Measurements from ENCODE around the gene KCNB1. TPM values are rescaled to one million over a fixed set of nuclear protein-coding genes. Genes with fewer than 3 reads are reported as not detected.

The KCNB1 gene
- total and polyA plus RNA-seq, 2 of the 4 experiments (the other 2 are of a cell fraction): 0.05 TPM; not detected in 1

GRCh38 chr20:49405696-49406095 lies 76.8 kb downstream of the KCNB1 start:
- no peak overlapping the region for H3K18ac ChIP-seq (ENCODE audit: low read depth, low read length)
- intact Hi-C loops (cut with micrococcal nuclease) (no loop called here), dilution Hi-C loops (cut with HindIII; ENCODE audit: low sequenced_read_pairs, unreplicated experiment) (no loop called here), in situ Hi-C loops (cut with MboI; ENCODE audit: low sequenced_read_pairs) (no loop called here)
- no peak overlapping the region for H2AK5ac ChIP-seq (ENCODE audit: low read depth, low read length)
- WGBS, 2 experiments (ENCODE audit: extremely low coverage in 2 of 2, insufficient read length in 1 of 2): no CpG with 5 or more reads among the region's 5 CpGs
- H3K9me3 ChIP-seq (ENCODE audit: control insufficient read depth, insufficient read depth, low read length): peaks cover 1% of the 10 kb centered on the region; the same call in 1 of the 2 replicates
- no peaks in the 10 kb centered on the region for H3K79me1 ChIP-seq (ENCODE audit: low read depth in 1 of 2, low read length in 2 of 2)
- H3K36me3 ChIP-seq (ENCODE audit: control insufficient read depth, insufficient read depth, low read length): no peaks in the 10 kb centered on the region
- ATAC-seq (ENCODE audit: low read depth) (no peak), DNase-seq (no peak)
- H3K27me3 ChIP-seq (ENCODE audit: control insufficient read depth, insufficient read depth, low read length): peaks cover 52% of the 10 kb centered on the region
- no peak overlapping the region for H2BK15ac ChIP-seq (ENCODE audit: low read depth, low read length)
- H4K91ac ChIP-seq (ENCODE audit: insufficient read depth, low read depth, low read length): no peak overlapping the region
- H2BK120ac ChIP-seq (ENCODE audit: low read depth, low read length): no peak overlapping the region
- no peak overlapping the region for H3K4me2 ChIP-seq (ENCODE audit: low read depth, low read length)
- TF ChIP-seq MAZ (IDR thresholded peaks at IDR 0.05; ENCODE audit: borderline replicate concordance, low read depth, low read length): no peak
- TF ChIP-seq POLR2A (IDR thresholded peaks at IDR 0.05; ENCODE audit: low read depth, low read length): no peak
- no peak for TF ChIP-seq FOS (IDR thresholded peaks at IDR 0.05; ENCODE audit: low read depth, low read length)
- TF ChIP-seq RFX5 (IDR thresholded peaks at IDR 0.05; ENCODE audit: low read depth, low read length): no peak
- no peak for TF ChIP-seq MAFK (IDR thresholded peaks at IDR 0.05; ENCODE audit: low read depth, low read length)
- TF ChIP-seq NFE2L2 (IDR thresholded peaks at IDR 0.05; ENCODE audit: low read depth, low read length): no peak
- TF ChIP-seq RCOR1 (IDR thresholded peaks at IDR 0.05; ENCODE audit: insufficient replicate concordance, low read length): no peak
- no peak for TF ChIP-seq USF2 (IDR thresholded peaks at IDR 0.05; ENCODE audit: low read depth, low read length)
- no peak for TF ChIP-seq BHLHE40 (IDR thresholded peaks at IDR 0.05; ENCODE audit: low read depth, low read length)
- TF ChIP-seq, protein P1, sequence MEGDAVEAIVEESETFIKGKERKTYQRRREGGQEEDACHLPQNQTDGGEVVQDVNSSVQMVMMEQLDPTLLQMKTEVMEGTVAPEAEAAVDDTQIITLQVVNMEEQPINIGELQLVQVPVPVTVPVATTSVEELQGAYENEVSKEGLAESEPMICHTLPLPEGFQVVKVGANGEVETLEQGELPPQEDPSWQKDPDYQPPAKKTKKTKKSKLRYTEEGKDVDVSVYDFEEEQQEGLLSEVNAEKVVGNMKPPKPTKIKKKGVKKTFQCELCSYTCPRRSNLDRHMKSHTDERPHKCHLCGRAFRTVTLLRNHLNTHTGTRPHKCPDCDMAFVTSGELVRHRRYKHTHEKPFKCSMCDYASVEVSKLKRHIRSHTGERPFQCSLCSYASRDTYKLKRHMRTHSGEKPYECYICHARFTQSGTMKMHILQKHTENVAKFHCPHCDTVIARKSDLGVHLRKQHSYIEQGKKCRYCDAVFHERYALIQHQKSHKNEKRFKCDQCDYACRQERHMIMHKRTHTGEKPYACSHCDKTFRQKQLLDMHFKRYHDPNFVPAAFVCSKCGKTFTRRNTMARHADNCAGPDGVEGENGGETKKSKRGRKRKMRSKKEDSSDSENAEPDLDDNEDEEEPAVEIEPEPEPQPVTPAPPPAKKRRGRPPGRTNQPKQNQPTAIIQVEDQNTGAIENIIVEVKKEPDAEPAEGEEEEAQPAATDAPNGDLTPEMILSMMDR (conservative IDR thresholded peaks at IDR 0.05; ENCODE audit: low read depth, low read length): no peak
- no peak for TF ChIP-seq CEBPB (IDR thresholded peaks at IDR 0.05; ENCODE audit: low read depth, low read length)
- TF ChIP-seq MXI1 (IDR thresholded peaks at IDR 0.05; ENCODE audit: borderline replicate concordance, low read depth, low read length): no peak
- TF ChIP-seq RAD21 (IDR thresholded peaks at IDR 0.05; ENCODE audit: low read length): no peak
- TF ChIP-seq SMC3 (IDR thresholded peaks at IDR 0.05; ENCODE audit: low read depth, low read length): no peak
- TF ChIP-seq, protein P2, sequence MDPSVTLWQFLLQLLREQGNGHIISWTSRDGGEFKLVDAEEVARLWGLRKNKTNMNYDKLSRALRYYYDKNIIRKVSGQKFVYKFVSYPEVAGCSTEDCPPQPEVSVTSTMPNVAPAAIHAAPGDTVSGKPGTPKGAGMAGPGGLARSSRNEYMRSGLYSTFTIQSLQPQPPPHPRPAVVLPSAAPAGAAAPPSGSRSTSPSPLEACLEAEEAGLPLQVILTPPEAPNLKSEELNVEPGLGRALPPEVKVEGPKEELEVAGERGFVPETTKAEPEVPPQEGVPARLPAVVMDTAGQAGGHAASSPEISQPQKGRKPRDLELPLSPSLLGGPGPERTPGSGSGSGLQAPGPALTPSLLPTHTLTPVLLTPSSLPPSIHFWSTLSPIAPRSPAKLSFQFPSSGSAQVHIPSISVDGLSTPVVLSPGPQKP (IDR thresholded peaks at IDR 0.05; ENCODE audit: borderline replicate concordance, low read depth, low read length): no peak
- TF ChIP-seq CHD1 (IDR thresholded peaks at IDR 0.05; ENCODE audit: low read depth, low read length): no peak
- no peak overlapping the region for H3K4me3 ChIP-seq (ENCODE audit: insufficient read depth, low read depth, low read length)
- no peak overlapping the region for H3K27ac ChIP-seq (ENCODE audit: insufficient read depth, low read length)
- H3K9me1 ChIP-seq (ENCODE audit: insufficient read depth, low read length): 0 out of 2 replicates have a peak, but pooled peaks cover 2% of the 10 kb centered on the region
- no peak overlapping the region for H2AK9ac ChIP-seq (replicated peaks; ENCODE audit: low read depth, low read length, poor library complexity)
- no peak overlapping the region for H3K23ac ChIP-seq (ENCODE audit: low read depth, low read length)
- H2BK5ac ChIP-seq (ENCODE audit: low read depth, low read length, poor library complexity, severe bottlenecking): no peak overlapping the region
- no peak overlapping the region for H4K8ac ChIP-seq (ENCODE audit: low read depth in 2 of 2, low read length in 2 of 2)
- no peak overlapping the region for H4K5ac ChIP-seq (ENCODE audit: low read depth, low read length)
- BruUV-seq (replicated peaks): no TSS peak
- no peak overlapping the region for H3K14ac ChIP-seq (replicated peaks; ENCODE audit: low read depth, low read length)
- no peak overlapping the region for H3K9ac ChIP-seq (ENCODE audit: low read depth, low read length)
- no peak overlapping the region for H2AFZ ChIP-seq (replicated peaks; ENCODE audit: low read length, poor library complexity)
- POLR2A ChIA-PET (ENCODE audit: unreplicated experiment): no interaction called here
- H3K4ac ChIP-seq (ENCODE audit: low read depth, low read length): no peak overlapping the region
- CTCF ChIA-PET: no interaction called here
- H2BK20ac ChIP-seq (ENCODE audit: low read depth, low read length): no peak overlapping the region
- H4K20me1 ChIP-seq (ENCODE audit: insufficient read depth, low read length): no peaks in the 10 kb centered on the region
- no peak overlapping the region for H3K56ac ChIP-seq (ENCODE audit: extremely low read depth, insufficient read depth, low read length)
- no peaks in the 10 kb centered on the region for H3K4me1 ChIP-seq (ENCODE audit: control insufficient read depth, insufficient read depth, low read length)

Measured in IMR-90 (cell line).